NCI-H446 treated with DMSO at 0.1 percent for 48 hours (cell line): ENCODE measurements around the gene CXorf38.
A peak's percentile ranks its signal among the peaks of the same experiment; 100 is the strongest.

Experiments
- DNase-seq: peaks from one replicate; lab custom pipeline; 2025; lab: John Stamatoyannopoulos, UW

Gene CXorf38, protein sequence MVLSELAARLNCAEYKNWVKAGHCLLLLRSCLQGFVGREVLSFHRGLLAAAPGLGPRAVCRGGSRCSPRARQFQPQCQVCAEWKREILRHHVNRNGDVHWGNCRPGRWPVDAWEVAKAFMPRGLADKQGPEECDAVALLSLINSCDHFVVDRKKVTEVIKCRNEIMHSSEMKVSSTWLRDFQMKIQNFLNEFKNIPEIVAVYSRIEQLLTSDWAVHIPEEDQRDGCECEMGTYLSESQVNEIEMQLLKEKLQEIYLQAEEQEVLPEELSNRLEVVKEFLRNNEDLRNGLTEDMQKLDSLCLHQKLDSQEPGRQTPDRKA

DNA sequence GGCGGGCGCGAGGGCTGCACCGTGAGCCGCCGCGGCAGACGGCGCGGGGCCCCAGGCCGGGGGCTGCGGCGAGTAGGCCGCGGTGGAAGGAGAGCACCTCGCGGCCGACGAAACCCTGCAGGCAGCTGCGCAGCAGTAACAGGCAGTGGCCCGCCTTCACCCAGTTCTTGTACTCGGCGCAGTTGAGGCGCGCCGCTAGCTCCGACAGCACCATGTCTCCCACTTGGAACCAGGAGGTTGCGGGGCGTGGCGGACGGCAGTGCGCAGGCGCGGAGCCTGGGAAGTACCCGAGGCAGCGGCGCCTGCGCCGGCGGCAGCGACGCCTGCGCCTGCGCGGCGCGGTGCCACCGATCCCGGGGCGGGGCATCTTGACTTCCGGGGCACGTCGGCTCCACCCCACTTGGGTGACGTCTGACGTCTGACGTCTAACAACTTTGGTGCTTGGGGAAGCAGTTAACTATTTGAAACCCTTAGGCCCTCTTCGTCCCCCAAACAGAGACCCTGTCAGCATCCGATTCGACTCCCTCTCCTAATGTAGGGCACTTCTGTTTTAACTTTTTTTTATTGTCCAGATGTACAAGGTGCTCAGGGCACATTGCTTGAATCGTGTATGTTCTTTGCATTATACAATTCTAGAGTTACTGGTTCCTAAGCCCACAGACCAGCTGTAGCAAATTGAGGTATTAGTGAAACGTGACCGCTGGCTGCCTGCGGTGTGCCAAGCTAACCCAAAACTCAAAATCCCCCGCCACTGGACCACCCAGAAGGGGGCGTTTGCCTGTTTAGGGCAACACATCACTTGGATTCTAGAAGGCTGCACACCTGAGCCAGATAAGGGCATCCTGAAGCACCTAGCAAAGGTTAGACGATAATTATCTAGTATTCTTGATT lies at the start of gene CXorf38:
Gene CXorf38, minus strand, starts transcription at position 255 of the 891 bp plus-strand sequence. Its CDS starts 41 bp downstream, at position 214.
- DNase-seq, result peak; percentile 80

DNA sequence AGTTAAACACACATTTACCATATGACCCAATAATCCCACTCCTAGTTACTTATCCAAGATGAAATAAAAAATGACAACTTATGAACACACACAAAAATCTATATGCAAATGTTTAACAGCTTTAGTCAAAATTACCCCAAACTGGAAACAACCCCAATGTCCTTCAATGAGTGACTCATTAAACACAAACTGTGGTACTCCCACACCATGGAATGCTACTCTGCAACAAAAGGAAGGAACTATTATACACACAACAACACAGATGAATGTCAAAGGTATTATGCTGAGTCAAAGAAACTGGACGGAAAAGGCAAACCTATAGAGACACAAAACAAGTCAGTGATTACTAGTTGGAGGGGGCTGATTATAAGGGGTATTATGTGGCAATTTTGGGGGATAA lies 47.4 kb upstream of the CXorf38 start:
- DNase-seq, result no peak

DNA sequence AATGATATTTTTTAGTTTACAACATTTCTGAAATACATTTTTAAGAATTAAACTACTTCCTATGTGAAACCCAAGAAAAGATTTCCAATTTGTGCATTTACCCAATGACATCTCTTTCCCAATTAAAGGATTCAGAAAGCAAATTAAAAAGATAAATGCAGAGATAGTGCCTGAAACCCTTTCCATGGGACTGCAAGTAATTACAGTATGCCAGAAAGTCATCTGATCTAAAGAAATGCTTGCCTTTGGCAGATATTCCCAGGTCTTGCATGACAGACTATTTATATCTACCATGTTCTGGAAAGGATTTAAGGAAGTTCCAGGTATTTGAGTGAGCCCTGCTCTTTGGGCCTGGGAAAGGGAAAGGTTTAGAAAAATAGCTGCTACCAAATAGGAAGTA lies 41.6 kb upstream of the CXorf38 start:
- no peak for DNase-seq

DNA sequence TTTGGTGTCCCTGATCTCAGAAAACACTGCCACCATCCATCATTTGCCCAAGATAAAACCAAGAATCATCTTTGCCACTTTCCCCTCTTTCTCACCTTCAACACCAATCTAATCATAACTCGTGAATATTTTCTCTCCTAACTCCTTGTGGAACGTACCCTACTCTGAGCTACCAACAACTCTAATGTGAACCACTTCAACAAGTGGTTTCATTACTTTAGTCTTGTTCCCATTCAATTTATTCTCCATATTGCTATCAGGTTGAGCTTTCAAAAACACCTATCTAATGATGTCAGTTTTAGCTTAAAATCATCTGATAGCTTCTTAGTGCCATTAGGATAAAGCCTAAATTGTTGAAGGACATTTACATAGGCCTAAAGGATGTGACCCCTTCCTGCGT lies 39.8 kb upstream of the CXorf38 start:
- DNase-seq, result no peak

DNA sequence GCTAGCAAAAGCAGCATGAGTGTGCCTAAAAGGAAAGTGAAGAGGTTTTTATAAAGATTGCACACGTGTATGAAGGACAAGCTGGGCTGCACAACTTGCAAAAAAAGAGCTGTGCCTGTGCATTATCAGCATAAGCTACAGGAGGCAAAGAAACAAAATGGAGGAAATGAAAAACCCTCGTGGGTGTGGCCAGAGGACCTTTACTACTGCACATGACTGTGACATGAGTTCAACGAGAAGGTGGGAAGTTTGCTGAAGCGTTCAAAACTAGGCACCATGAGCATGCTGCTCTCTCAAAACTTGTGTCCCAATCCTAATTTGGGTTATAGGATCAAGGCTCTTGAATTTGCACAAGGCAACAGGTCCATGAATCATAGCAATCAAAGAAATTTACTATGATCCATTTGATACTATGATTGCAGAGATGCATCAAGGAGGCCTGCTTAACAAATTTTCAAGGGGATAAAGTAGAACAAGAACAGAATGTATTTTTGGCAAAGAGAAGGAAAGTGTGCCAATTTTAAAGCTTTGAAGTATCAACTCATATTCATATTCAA lies 38.1 kb upstream of the CXorf38 start:
- DNase-seq, result no peak

DNA sequence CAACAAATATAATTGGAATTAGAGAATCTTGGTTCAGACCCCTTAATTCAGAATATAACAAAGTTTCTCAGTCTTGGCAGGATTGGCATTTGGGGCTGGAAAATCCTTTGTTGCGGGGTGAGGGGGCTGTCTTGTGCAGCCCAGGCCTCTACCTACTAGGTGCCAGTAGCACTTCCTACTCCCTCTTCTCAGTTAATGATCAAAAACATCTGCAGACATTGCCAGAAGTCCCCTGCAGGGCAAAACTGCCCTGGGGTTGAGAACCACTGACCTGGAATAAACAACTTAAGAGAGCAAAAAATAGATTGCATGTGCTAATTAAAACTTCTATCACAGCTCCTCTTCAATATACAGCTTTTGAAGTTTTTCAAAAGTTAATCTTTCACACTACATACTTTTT lies 36.7 kb upstream of the CXorf38 start:
- DNase-seq, result no peak

DNA sequence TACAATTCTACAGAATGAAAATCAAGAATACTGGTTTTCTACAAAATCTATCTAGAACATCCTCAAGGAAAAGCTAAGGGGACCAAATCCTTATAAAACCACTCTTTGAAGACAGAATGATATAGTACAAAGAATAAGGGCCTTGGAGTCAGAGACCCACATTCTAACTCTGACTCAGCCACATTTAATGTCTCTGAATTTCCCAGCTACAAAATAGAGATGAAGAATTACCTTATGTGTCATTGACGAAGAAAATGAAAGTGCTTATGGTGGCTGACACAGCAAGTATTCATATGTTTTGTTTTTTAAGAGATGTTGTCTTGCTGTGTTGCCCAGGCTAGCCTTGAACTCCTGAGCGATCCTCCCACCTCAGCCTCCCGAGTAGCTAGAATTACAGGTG lies 35.9 kb upstream of the CXorf38 start:
- no peak for DNase-seq

DNA sequence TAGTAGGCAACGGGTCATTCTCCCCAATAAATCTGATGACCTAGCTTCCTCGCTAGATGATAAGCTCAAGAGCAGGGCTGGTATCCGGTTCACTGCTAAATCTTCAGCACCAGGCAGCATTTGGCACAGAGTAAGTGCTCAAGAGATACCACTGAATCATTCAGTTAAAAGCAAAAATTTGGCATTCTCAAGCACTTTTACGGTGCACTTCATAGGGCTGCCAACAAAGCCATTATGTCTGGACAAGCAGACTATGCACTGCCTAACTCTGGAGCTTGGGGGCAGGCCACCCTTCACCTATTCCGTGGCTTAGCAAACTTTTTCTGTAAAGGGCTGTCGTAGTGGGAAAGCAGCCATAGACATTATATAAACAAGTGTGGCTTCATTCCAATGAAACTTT lies 23.8 kb upstream of the CXorf38 start:
- no peak for DNase-seq

DNA sequence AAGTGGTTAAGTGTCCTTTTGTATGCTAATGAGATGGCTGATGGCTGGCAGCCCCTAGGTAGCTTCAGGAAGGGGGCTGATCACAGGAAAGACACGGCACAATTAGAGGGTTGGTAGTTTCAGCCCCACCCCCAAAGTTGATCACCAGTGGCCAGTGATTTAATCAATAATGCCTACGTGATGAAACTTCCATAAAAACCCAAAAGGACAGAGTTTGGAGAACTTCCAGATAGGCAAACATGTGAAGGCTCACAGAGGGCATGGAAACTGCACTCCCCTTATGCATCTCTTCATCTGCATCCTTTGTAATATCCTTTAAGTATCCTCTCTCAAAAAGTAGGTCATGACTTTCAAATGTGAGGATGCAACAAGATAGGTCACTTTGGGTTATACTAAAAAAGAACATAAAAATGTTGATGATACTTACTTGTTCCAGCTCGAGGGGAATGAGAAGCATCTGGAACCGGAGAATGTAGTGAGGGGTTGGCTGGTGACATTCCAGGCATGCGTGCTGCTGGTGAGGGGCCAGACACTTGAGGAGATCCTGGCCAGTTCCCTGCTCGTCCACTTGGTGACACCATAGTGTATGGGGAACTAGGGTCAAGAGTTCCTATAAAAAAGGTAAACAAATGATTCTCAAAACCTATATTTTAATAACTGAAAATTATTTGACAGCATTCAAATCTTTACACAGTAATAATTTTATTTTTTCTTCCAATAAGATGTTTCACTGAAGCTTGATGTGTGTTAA lies 16.7 kb upstream of the CXorf38 start:
- DNase-seq, result no peak

DNA sequence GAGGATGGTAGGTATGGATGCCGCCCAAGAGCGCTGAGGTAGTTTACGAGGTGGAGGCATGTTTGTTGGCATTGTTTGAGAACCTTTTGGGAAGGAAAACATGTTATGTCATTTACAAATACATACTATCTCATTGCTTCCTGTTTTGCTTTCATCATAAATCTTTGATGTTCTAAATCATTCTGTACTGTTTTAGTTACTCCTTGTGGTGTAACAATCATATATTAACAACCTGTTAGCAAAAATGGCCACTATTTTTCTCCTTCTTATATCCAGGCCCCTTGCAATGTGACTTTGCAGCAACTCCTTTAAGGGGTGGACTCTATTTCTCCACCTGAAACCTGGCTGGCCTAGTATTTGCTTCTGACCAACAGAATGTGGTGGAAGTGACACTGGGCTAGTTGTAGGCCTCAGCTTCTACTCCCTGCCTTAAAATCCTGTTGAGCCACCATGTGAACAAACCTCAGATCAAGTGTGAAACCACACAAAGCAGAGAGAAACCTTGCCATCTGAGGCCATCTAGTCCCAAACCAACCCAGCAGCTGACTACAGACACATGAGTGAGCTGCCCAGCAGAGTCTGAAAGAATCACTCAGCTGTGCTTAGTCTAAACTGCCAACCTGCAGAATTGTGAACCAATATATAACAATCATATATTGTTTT lies 15.8 kb upstream of the CXorf38 start:
- DNase-seq, result no peak

DNA sequence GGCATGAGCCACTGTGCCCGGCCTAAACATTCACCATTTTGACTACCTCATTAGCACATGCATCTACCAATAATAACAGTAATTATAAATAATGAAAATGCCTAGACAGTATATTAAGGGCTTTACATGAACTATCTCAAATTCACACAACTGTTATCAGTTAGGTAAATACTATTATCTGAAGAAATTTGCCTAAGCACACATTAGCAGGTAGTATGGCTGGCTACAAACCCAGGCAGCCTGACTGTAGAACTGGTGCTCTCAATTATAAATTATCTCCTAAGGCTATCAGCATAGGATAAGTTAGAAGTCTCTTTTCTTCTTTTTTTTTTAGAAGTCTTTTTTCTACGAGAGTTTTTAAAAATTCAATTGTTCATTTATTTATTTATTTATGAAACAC lies 14.1 kb upstream of the CXorf38 start:
- no peak for DNase-seq

DNA sequence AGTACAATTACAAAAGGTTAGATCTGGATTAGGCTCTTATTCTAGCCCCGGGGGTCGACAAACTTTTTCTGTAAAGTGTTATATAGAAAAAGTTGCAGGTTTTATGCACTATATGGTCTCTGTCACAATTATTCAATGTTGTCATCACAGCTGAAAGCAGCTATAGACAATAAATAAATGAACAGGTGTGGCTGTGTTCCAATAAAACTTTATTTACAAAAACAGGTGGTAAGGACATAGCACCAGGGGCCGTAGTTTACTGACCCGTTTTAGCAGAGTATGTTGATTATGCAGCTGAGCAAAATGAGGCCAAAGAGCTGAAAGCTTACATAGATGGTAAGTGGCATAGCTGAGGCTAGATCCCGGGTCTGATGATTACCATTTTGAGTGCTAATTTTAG lies 13.0 kb upstream of the CXorf38 start:
- no peak for DNase-seq

DNA sequence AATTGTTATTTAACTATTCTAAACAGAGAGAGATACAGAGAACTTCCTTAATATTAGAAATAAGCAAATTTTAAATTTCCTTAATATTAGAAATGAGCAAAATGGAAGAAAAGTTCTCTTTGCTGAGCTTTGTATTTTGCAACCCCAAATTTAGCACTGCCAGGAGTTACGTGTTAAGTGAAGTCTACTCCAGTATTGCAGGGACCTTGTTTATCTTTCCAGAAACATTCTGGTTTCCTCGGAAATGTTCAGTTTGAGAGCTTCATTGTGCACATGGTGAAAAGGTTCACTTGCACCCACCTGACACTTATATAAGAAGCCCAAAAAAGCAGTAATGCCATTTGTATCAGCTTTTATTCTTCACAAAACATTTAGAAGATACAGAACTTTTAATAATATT lies 6.2 kb upstream of the CXorf38 start:
- DNase-seq, result no peak

DNA sequence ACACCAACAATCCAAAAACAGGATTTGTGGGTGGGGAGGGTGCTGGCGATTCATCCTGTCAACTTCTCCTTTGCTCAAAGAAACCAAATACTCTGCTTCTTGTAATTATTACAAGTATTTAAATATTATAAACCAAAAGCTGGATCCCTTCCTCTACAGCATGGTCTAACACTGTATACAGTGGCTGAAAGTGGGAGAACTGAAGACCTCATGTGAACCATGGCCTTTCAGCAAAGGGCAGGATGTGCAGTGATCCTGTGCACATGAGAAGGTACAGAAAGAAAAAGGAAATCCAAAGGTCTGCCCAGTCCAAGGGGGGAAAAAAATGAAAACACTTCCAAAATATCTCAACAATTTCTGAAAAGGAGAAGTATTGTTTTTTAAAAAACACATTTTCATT lies 5.3 kb upstream of the CXorf38 start:
- no peak for DNase-seq

DNA sequence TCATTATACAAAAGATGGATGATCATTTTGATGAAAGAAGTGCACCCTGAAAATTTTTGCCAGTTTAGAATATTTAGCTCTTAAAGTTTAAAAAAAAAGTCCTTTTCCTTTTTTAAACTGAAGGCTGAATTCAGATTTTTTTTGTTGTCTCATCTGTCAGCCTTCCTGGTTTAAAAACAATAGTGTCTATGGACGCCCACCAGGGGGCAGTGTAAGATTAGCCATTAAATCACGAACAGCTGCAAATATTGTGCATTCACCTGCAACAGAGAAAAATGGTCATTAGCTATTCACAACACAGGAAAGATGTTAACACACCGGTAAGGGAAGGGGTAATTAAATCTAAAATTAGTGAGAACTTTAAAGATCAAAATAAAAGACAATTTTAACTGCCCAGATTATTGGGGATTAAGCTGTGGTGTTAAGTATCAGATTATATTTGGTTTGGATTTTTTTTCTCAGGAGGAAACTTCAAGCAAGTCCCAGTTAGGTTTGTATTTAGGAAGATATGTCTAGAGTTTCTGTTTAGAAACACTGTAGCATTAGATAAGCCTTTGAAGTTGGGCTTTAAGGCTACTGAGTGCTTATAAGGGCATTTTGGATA lies 4.4 kb upstream of the CXorf38 start:
- peak; percentile 7 for DNase-seq

DNA sequence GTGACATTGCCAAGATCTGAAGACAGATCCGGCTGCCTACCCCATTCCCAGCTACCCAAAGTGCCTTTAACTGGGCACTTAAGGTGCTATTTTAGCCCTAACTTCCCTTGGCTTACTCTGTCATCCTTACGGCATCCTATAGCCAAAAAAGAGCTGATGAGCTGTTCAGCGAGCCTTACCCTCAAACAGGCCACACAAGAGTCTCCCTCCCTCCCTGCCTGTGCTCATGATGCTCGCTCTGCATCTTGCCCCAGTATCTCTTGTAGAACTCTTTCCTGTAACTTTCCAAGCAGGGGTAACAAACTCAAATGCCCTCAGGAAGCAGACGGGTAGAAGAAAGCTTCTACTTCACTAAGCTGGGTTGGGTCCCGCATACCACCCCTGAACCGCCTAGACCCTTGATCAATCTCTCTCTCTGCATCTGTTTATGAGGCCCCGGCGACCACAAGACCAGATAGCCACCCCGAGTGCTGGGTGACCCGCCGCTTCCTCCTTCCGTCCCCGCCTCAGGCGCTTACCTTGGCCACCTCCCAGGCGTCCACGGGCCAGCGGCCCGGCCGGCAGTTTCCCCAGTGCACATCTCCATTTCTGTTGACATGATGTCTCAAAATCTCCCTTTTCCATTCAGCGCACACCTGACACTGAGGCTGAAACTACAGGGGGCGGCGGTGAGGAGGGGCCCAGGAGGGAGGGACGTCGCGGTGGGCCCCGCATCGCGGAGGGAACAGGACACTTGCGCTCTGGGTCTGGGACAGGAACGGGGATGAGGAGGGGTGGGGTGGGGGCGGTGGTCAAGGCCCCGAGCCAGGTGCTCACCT lies 663 bp downstream of the CXorf38 start:
- no peak for DNase-seq

DNA sequence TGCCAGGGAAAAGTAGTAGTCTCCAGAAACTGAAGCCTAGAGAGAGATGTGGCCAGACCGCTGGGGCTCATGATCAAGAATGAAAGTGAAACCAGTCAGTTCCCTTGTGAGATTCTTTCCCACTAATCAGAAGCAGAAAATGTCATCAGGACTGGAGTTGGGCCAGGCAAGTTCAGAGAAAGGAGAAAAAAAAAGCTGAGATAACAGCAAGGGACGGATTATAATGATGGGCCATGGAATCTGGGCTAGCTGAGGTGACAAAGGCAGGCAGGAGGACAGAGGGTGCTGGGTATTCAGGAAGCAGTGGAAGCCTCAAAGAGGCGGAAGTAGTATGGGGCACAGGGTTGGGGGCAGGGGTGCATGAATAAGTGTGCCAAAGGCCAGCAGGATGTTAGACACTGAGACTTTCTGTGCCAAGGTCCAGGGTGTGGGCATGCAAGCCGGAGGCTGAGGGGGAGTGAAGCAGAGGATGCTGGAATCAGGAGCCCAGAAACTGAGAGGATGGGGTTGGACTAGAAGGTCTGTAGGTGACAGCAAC lies 2.5 kb downstream of the CXorf38 start:
- no peak for DNase-seq

DNA sequence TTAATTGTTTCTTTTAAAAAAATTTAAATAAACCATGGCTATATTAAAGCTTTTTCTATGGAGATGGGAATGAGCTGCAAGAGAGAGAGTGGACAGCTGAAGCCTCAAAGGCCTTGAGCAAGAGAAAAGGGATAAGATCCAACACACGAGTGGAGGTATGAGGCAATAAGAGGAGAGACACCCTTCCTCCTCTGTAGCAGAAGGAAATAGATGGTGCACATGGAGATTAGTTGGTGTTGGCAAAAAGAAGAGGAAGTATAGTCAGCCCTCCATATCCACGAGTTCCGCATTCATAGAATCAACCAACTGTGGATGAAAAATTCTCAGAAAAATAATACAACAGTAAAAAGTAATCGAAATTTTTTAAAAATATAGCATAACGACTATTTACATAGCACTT lies 3.2 kb downstream of the CXorf38 start:
- DNase-seq, result no peak

DNA sequence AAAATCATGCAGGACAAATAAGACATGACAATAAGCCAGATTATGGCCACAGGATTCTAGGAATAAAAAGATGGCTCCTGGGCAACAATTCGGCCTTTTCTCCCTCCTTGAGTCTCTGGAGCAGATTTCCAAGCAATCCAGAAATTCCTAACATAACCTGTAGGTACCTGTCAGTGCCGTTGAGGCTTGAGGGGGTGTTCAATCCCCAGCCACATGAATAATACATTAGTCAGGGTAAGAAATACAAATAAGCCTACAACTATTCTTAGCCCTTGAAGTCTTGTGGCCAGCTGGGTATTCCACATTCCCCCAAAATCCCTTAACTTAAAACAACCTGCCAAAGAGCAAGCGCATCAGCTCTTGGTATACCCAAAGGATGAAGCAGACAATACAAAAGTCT lies 9.7 kb downstream of the CXorf38 start:
- no peak for DNase-seq

DNA sequence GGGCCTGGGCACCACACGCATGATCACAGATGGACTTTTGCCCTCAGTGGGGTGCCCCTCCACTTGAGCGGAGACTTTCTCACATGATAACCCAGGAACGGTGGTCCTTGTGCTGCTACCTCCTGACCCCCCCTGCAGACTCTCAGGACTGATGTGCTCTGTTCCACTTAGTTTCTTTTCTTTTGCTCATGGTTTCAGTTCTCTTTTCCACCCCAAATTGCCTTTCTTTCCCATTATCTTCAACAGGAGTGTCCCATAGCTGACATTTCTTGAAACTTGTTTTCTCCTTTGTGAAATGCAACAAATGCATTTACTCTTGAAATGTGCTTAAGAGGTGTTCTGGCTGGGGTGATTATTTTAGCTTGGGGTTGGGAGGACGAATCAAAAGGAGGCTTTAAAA lies 15.2 kb downstream of the CXorf38 start:
- DNase-seq, result no peak
